B cell (primary cell): Measurements from ENCODE around the gene CHRM4.

ENCODE experiments used
- CTCF ChIP-seq: fragments of 200-600 bp; IDR thresholded peaks from one replicate; pipeline ENCODE4 v1.8.0; 2022; ENCODE audit warnings: antibody characterized with exemption, mild to moderate bottlenecking
- EZH2 ChIP-seq: IDR thresholded peaks from 2 replicates; pipeline ENCODE4 v1.6.1; 2012; ENCODE audit warnings: borderline replicate concordance, low read depth, mild to moderate bottlenecking, moderate library complexity, low read length; ENCODE audit not compliant: insufficient read depth, poor library complexity, severe bottlenecking

GRCh38 chr11:46408407-46408986 lies 16.9 kb upstream of the CHRM4 start:
- no peak for TF ChIP-seq CTCF
- TF ChIP-seq EZH2 = no peak
